GM12878 (cell line): ENCODE data around the gene BCLAF1. TPM values are rescaled to one million over a fixed set of nuclear protein-coding genes. Genes with fewer than 3 reads are reported as not detected.

ENCODE experiments used
- ATAC-seq: fragments of 200-7000 bp; cut with Tn5 transposase; 3 replicates; pipeline ENCODE4 v1.9.1; 2020; ENCODE audit warnings: mild to moderate bottlenecking, moderate library complexity
- BruUV-seq: library from RNA; stranded (reverse); fragments of 400-500 nt; replicated peaks from 2 replicates; lab custom pipeline; 2021; lab: Mats Ljungman, UMichigan
- CTCF ChIA-PET: fragments of 300-600 bp; sonication (Branson Sonifier 250); formaldehyde crosslinking; extraction: SDS; loops from one replicate; lab custom pipeline; 2021; ENCODE audit warnings: inconsistent platforms; lab: Yijun Ruan, JAX
- POLR2A ChIA-PET: fragments of 350-600 bp; formaldehyde crosslinking; extraction: SDS; loops from one replicate; lab custom pipeline; 2021; ENCODE audit warnings: inconsistent platforms; lab: Charles Lee
- RAD21 ChIA-PET: fragments of 300-600 bp; sonication (Branson Sonifier 250); formaldehyde crosslinking; loops from one replicate; lab custom pipeline; 2023; ENCODE audit warnings: antibody characterized with exemption; ENCODE audit not compliant: unreplicated experiment; lab: Charles Lee
- SMC1A ChIA-PET: fragments of 300-600 bp; sonication (Branson Sonifier 250); formaldehyde crosslinking; loops from one replicate; lab custom pipeline; 2023; ENCODE audit not compliant: unreplicated experiment, uncharacterized antibody; lab: Charles Lee
- DNase-seq: peaks from one replicate; pipeline ENCODE4 v3.0.0-alpha.2; 2011; ENCODE audit warnings: low read depth, low spot score
- FAIRE-seq: peaks from 3 replicates; lab custom pipeline; 2011; peaks lifted over from hg19 to GRCh38; lab: Jason Lieb, UNC
- H2AFZ ChIP-seq: 2 replicates; pipeline ENCODE4 v1.6.0; 2011; ENCODE audit warnings: low read depth, low read length, control low read depth; ENCODE audit not compliant: control insufficient read depth
- H3K27ac ChIP-seq: 2 replicates; pipeline ENCODE4 v1.5.1; 2011; ENCODE audit warnings: control low read depth; ENCODE audit not compliant: control insufficient read depth, insufficient read depth
- H3K27me3 ChIP-seq, 2 experiments: replicated peaks in 1 of 2; 2 replicates each; pipeline versions ENCODE4 v1.6.0 to v1.6.1; 2011; ENCODE audit warnings: low read length in 1 of 2; ENCODE audit not compliant: control insufficient read depth in 2 of 2, insufficient read depth in 2 of 2
- H3K36me3 ChIP-seq, 2 experiments: 2 replicates each; pipeline ENCODE4 v1.5.1; 2011; ENCODE audit warnings: low read length in 1 of 2; ENCODE audit not compliant: control insufficient read depth in 2 of 2, insufficient read depth in 2 of 2
- H3K4me1 ChIP-seq: 2 replicates; pipeline ENCODE4 v1.6.1; 2011; ENCODE audit warnings: mild to moderate bottlenecking, low read length, moderate library complexity, mixed read lengths; ENCODE audit not compliant: control insufficient read depth, insufficient read depth
- H3K4me2 ChIP-seq: 2 replicates; pipeline ENCODE4 v1.6.0; 2011; ENCODE audit warnings: control low read depth; ENCODE audit not compliant: control insufficient read depth, insufficient read depth
- H3K4me3 ChIP-seq: fragments of 200-600 bp; sonication (generic); 2 replicates; pipeline ENCODE4 v1.5.1; 2016
- H3K79me2 ChIP-seq: 2 replicates; pipeline ENCODE4 v1.6.0; 2011; ENCODE audit warnings: low read length; ENCODE audit not compliant: control insufficient read depth, insufficient read depth
- H3K9ac ChIP-seq: 2 replicates; pipeline ENCODE4 v1.8.0; 2011; ENCODE audit warnings: low read length, control low read depth, mixed read lengths; ENCODE audit not compliant: control insufficient read depth, insufficient read depth
- H3K9me3 ChIP-seq: replicated peaks from 3 replicates; pipeline ENCODE4 v1.5.1; 2011; ENCODE audit warnings: mild to moderate bottlenecking, low read length; ENCODE audit not compliant: control insufficient read depth, insufficient read depth
- H4K20me1 ChIP-seq: 2 replicates; pipeline ENCODE4 v1.6.0; 2011; ENCODE audit not compliant: control insufficient read depth, insufficient read depth
- ATF7 ChIP-seq: fragments of 450-650 bp; IDR thresholded peaks from 2 replicates; pipeline ENCODE4 v1.6.1; 2016; ENCODE audit warnings: low read depth, mild to moderate bottlenecking
- BACH1 ChIP-seq: fragments of 450-650 bp; IDR thresholded peaks from 2 replicates; pipeline ENCODE4 v1.6.1; 2017; ENCODE audit warnings: mild to moderate bottlenecking, borderline replicate concordance
- BRCA1 ChIP-seq: IDR thresholded peaks from 2 replicates; pipeline ENCODE4 v1.6.1; 2011; ENCODE audit warnings: low read depth, low read length, improper control_type of control experiment
- DPF2 ChIP-seq: fragments of 450-650 bp; IDR thresholded peaks from 2 replicates; pipeline ENCODE4 v1.6.1; 2017; ENCODE audit warnings: mild to moderate bottlenecking
- KDM1A ChIP-seq: fragments of 200-600 bp; sonication (generic); IDR thresholded peaks from 2 replicates; pipeline ENCODE4 v1.6.1; 2016; ENCODE audit warnings: borderline replicate concordance
- KLF5 ChIP-seq: fragments of 450-650 bp; IDR thresholded peaks from 2 replicates; pipeline ENCODE4 v1.6.1; 2014; ENCODE audit warnings: mild to moderate bottlenecking; ENCODE audit not compliant: partially characterized antibody
- MTA2 ChIP-seq: fragments of 450-650 bp; IDR thresholded peaks from 2 replicates; pipeline ENCODE4 v1.6.1; 2016; ENCODE audit warnings: low read depth, mild to moderate bottlenecking, moderate library complexity
- NBN ChIP-seq: fragments of 450-650 bp; IDR thresholded peaks from 2 replicates; pipeline ENCODE4 v1.6.1; 2016
- NR2C2 ChIP-seq: IDR thresholded peaks from 2 replicates; pipeline ENCODE4 v1.6.1; 2011; ENCODE audit warnings: borderline replicate concordance, low read depth; ENCODE audit not compliant: control insufficient read depth, insufficient read length
- NRF1 ChIP-seq: conservative IDR thresholded peaks from 2 replicates; pipeline ENCODE4 v1.6.1; 2011; ENCODE audit warnings: mild to moderate bottlenecking, low read depth, low read length, improper control_type of control experiment
- POU2F2 ChIP-seq: IDR thresholded peaks from 3 replicates; pipeline ENCODE4 v1.6.1; 2011; ENCODE audit warnings: low read depth, mild to moderate bottlenecking, low read length, borderline replicate concordance
- RBBP5 ChIP-seq: fragments of 200-600 bp; sonication (generic); conservative IDR thresholded peaks from 2 replicates; pipeline ENCODE4 v1.6.1; 2016
- RUNX3 ChIP-seq: IDR thresholded peaks from 2 replicates; pipeline ENCODE4 v1.6.1; 2012; ENCODE audit warnings: low read length, inconsistent platforms
- SIX5 ChIP-seq: IDR thresholded peaks from 2 replicates; pipeline ENCODE4 v1.6.1; 2011; ENCODE audit warnings: mild to moderate bottlenecking, low read depth, low read length, moderate library complexity; ENCODE audit not compliant: severe bottlenecking
- SREBF2 ChIP-seq: IDR thresholded peaks from 2 replicates; pipeline ENCODE4 v1.6.1; 2012; ENCODE audit warnings: mild to moderate bottlenecking, low read length
- STAT1 ChIP-seq: fragments of 450-650 bp; conservative IDR thresholded peaks from 2 replicates; pipeline ENCODE4 v1.6.1; 2014; ENCODE audit warnings: antibody characterized with exemption, mild to moderate bottlenecking
- SUZ12 ChIP-seq: fragments of 200-600 bp; sonication (generic); IDR thresholded peaks from one replicate; pipeline ENCODE4 v1.6.1; 2018; ENCODE audit warnings: antibody characterized with exemption, mild to moderate bottlenecking; ENCODE audit not compliant: unreplicated experiment
- TBL1XR1 ChIP-seq: IDR thresholded peaks from 2 replicates; pipeline ENCODE4 v1.6.1; 2012; ENCODE audit warnings: low read depth, low read length, improper control_type of control experiment
- WGBS: methylation state at CpG from one replicate; pipeline ENCODE4 v1.1.6; 2016; ENCODE audit warnings: low lambda C conversion rate; ENCODE audit not compliant: insufficient replicate concordance, insufficient coverage; ENCODE audit errors: missing lambda C conversion rate; 5-methylcytosine and 5-hydroxymethylcytosine counted together
- in situ Hi-C: fragments of 300-500 bp; cut with MboI; formaldehyde crosslinking; loops from 9 replicates; pipeline ENCODE4 v1.14.3; 2018; ENCODE audit warnings: mixed read lengths
- intact Hi-C: fragments of 100-400 bp; cut with micrococcal nuclease; formaldehyde crosslinking; loops from one replicate; pipeline ENCODE4 v1.14.2; 2022; ENCODE audit not compliant: unreplicated experiment
- polyA plus RNA-seq, 11 experiments: library from polyadenylated mRNA; depleted of rRNA in 4 of 11; unstranded in 6 of 11; stranded (reverse) in 5 of 11; fragments of >200 nt; fragmentation: Nextera tagmentation in 4 of 11; fragmentation: Illumina TruSeq in 1 of 11; extraction: Ambion mirVana in 4 of 11; extraction: Trizol in 1 of 11; gene quantifications; 1 replicate in 1 of 11; 2 replicates in 10 of 11; pipeline versions ENCODE4 v1.2.1 to v1.2.3, GENCODE V29; 2011 to 2016; ENCODE audit warnings: inconsistent platforms in 2 of 11, missing spikeins in 2 of 11, low read depth in 1 of 11
- total RNA-seq, 4 experiments: library from RNA; depleted of rRNA in 3 of 4; stranded (reverse); fragments of >200 nt in 3 of 4; fragmentation: Illumina TruSeq in 1 of 4; extraction: Trizol in 1 of 4; gene quantifications; 2 replicates each; pipeline versions ENCODE4 v1.2.1 to v1.2.3, GENCODE V29; 2013 to 2021
- TF ChIP-seq, protein P1 (sequence below): IDR thresholded peaks from 2 replicates; pipeline ENCODE4 v1.6.1; 2011; ENCODE audit warnings: borderline replicate concordance, low read depth, mild to moderate bottlenecking, moderate library complexity, low read length; ENCODE audit not compliant: insufficient read depth, poor library complexity, severe bottlenecking
- TF ChIP-seq, protein P2 (sequence below): fragments of 450-650 bp; formaldehyde crosslinking; IDR thresholded peaks from 2 replicates; pipeline ENCODE4 v1.4.0; 2022; ENCODE audit warnings: mild to moderate bottlenecking, moderate library complexity

Gene BCLAF1
- total and polyA plus RNA-seq, 10 of the 15 experiments (the other 5 are each of a cell fraction or from before 2014, with no cell fraction given): 56.0 to 223 (median 114) TPM

DNA sequence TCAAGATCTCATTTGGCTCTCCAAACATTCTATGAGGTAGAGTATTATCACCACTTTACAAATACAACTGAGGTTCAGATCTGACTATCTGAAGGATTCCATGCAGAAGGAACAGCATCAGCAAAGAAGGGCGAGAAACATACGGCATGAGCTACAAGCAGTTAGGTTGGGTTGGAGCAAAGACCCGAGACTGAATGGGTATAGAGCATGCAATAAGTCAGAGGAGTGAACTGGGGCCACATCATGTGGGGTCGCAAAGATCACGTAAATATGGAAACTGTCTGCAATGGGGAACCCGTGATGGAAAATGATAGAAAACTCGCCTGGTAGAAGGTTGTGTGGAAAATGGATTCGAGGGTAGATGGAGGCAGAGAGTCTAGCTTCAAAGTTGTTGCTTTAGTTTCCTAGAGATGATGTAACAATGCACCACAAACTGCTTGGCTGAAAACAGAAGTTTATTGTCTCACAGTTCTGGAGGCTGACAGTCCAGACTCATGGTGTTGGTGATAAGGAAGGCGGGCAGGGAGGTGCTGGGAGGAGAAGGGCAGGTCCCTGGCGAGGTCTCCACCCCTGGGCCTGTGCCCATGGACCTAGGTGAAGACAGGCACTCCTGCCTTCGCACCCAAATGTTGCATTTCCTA is 44.3 kb upstream of the BCLAF1 start:
- Histone ChIP-seq H3K79me2 (no peaks in the 10 kb centered on the region), H3K9me3 (no peaks in the 10 kb centered on the region), H3K9ac (no peak overlapping the region), H3K4me3 (no peak overlapping the region), H3K36me3 (no peaks in the 10 kb centered on the region), H3K4me2 (no peak overlapping the region), H3K27me3 (no peaks in the 10 kb centered on the region; a peak in 2 of 4 replicates), H2AFZ (no peak overlapping the region), H4K20me1 (no peaks in the 10 kb centered on the region), H3K4me1 (no peaks in the 10 kb centered on the region), H3K27ac (no peak overlapping the region)
- FAIRE-seq: no peak
- SMC1A ChIA-PET: interaction anchor here (1.7 kb wide), 1 partner anchor 10 kb away, joined by 4 read pairs; no protein-coding TSS in a partner anchor
- POLR2A ChIA-PET: no interaction called here
- CTCF ChIA-PET: interaction anchor here (0.9 to 1.5 kb wide), 2 partner anchors 32 to 620 kb away, joined by 3 read pairs; no protein-coding TSS in a partner anchor
- intact Hi-C loops (no loop called here), in situ Hi-C loops (no loop called here)
- no peak for ATAC-seq
- RAD21 ChIA-PET: no interaction called here
- DNase-seq: no peak
- BruUV-seq: no TSS peak
- no peak for TF ChIP-seq BRCA1
- no peak for TF ChIP-seq NBN
- TF ChIP-seq MTA2: no peak
- TF ChIP-seq SREBF2: no peak
- TF ChIP-seq, protein P1, sequence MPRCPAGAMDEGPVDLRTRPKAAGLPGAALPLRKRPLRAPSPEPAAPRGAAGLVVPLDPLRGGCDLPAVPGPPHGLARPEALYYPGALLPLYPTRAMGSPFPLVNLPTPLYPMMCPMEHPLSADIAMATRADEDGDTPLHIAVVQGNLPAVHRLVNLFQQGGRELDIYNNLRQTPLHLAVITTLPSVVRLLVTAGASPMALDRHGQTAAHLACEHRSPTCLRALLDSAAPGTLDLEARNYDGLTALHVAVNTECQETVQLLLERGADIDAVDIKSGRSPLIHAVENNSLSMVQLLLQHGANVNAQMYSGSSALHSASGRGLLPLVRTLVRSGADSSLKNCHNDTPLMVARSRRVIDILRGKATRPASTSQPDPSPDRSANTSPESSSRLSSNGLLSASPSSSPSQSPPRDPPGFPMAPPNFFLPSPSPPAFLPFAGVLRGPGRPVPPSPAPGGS: no peak
- TF ChIP-seq SIX5: no peak
- TF ChIP-seq TBL1XR1: no peak
- TF ChIP-seq KLF5: no peak
- TF ChIP-seq STAT1: no peak
- TF ChIP-seq RBBP5: no peak
- no peak for TF ChIP-seq NRF1
- TF ChIP-seq, protein P2, sequence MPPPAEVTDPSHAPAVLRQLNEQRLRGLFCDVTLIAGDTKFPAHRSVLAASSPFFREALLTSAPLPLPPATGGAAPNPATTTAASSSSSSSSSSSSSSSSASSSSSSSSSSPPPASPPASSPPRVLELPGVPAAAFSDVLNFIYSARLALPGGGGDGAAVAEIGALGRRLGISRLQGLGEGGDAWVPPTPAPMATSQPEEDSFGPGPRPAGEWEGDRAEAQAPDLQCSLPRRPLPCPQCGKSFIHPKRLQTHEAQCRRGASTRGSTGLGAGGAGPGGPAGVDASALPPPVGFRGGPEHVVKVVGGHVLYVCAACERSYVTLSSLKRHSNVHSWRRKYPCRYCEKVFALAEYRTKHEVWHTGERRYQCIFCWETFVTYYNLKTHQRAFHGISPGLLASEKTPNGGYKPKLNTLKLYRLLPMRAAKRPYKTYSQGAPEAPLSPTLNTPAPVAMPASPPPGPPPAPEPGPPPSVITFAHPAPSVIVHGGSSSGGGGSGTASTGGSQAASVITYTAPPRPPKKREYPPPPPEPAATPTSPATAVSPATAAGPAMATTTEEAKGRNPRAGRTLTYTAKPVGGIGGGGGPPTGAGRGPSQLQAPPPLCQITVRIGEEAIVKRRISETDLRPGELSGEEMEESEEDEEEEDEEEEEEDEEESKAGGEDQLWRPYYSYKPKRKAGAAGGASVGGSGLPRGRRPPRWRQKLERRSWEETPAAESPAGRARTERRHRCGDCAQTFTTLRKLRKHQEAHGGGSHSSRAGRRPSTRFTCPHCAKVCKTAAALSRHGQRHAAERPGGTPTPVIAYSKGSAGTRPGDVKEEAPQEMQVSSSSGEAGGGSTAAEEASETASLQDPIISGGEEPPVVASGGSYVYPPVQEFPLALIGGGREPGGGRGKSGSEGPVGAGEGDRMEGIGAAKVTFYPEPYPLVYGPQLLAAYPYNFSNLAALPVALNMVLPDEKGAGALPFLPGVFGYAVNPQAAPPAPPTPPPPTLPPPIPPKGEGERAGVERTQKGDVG (CRISPR knock-in tag): no peak
- no peak for TF ChIP-seq DPF2
- TF ChIP-seq BACH1: no peak
- no peak for TF ChIP-seq NR2C2
- TF ChIP-seq RUNX3: no peak
- TF ChIP-seq KDM1A: no peak
- no peak for TF ChIP-seq ATF7
- no peak for TF ChIP-seq POU2F2
- no peak for TF ChIP-seq SUZ12
- 44% methylated on average over 11 of the region's 11 CpGs for WGBS
